Fibroblast of lung (primary cell): ENCODE measurements around the gene DCHS2.

Experiments
- CTCF ChIP-seq, 2 donors: IDR thresholded peaks in 1 of 2; conservative IDR thresholded peaks in 1 of 2; 1 replicate in 1 of 2; 2 replicates in 1 of 2; pipeline ENCODE4 v1.5.1; 2011 to 2012; ENCODE audit warnings: low read length in 2 of 2, control low read depth in 1 of 2, inconsistent platforms in 1 of 2, low read depth in 1 of 2, mild to moderate bottlenecking in 1 of 2
- EZH2 ChIP-seq: IDR thresholded peaks from 2 replicates; pipeline ENCODE4 v1.5.1; 2012; ENCODE audit warnings: low read length, control low read depth, mild to moderate bottlenecking; ENCODE audit errors: missing control alignments

GRCh38 chr4:154332681-154333421, 158.7 kb downstream of the DCHS2 start:
- TF ChIP-seq CTCF (conservative IDR thresholded peaks at IDR 0.05 in 1 of 2, IDR thresholded peaks at IDR 0.05 in 1 of 2; ENCODE audit: low read depth in 1 of 2, low read length in 2 of 2) (peak in 1 of 2 donors; percentile 1), EZH2 (no peak)
